Neural progenitor cell (in vitro differentiated cells): ENCODE data around the gene CACNA1C. TPM values are rescaled to one million over a fixed set of nuclear protein-coding genes. Genes with fewer than 3 reads are reported as not detected.

Experiments used
- DNase-seq: peaks from one replicate; pipeline ENCODE4 v3.0.0-alpha.2; 2016; ENCODE audit warnings: low spot score
- H2AFZ ChIP-seq: fragments of 200-600 bp; sonication (generic); replicated peaks from 2 replicates; pipeline ENCODE4 v1.6.1; 2016; ENCODE audit warnings: antibody characterized with exemption
- H3F3A ChIP-seq: fragments of 200-600 bp; sonication (generic); 2 replicates; pipeline ENCODE4 v1.6.1; 2016; ENCODE audit warnings: antibody characterized with exemption, low read depth
- H3K27ac ChIP-seq: fragments of 200-600 bp; sonication (generic); 2 replicates; pipeline ENCODE4 v1.5.1; 2016; ENCODE audit warnings: mild to moderate bottlenecking
- H3K27me3 ChIP-seq: fragments of 200-600 bp; sonication (generic); 2 replicates; pipeline ENCODE4 v1.6.1; 2016; ENCODE audit warnings: mild to moderate bottlenecking, moderate library complexity
- H3K36me3 ChIP-seq: fragments of 200-600 bp; sonication (generic); 2 replicates; pipeline ENCODE4 v1.5.1; 2016
- H3K4me1 ChIP-seq: fragments of 200-600 bp; sonication (generic); 2 replicates; pipeline ENCODE4 v1.6.1; 2016; ENCODE audit warnings: mixed run types
- H3K4me2 ChIP-seq: fragments of 200-600 bp; sonication (generic); 2 replicates; pipeline ENCODE4 v1.6.1; 2016
- H3K4me3 ChIP-seq: fragments of 200-600 bp; sonication (generic); 2 replicates; pipeline ENCODE4 v1.5.1; 2016
- H3K79me2 ChIP-seq: fragments of 200-600 bp; sonication (generic); 2 replicates; pipeline ENCODE4 v1.6.1; 2016; ENCODE audit warnings: low read depth
- H3K9ac ChIP-seq: fragments of 200-600 bp; sonication (generic); 2 replicates; pipeline ENCODE4 v1.6.1; 2016
- H3K9me3 ChIP-seq: fragments of 200-600 bp; sonication (generic); 2 replicates; pipeline ENCODE4 v1.5.1; 2016; ENCODE audit warnings: low read depth
- H4K20me1 ChIP-seq: fragments of 200-600 bp; sonication (generic); 2 replicates; pipeline ENCODE4 v1.6.1; 2016; ENCODE audit warnings: low read depth
- H3K27ac Mint-ChIP-seq: 3 replicates; pipeline ENCODE4 v1.8.0; 2021; ENCODE audit warnings: mixed read lengths
- H3K27me3 Mint-ChIP-seq: 2 replicates; pipeline ENCODE4 v1.8.0; 2022; ENCODE audit warnings: low read depth, mild to moderate bottlenecking, inconsistent platforms, moderate library complexity, mixed read lengths; ENCODE audit not compliant: insufficient read depth
- H3K36me3 Mint-ChIP-seq: 3 replicates; pipeline ENCODE4 v1.8.0; 2021; ENCODE audit warnings: mixed read lengths
- H3K4me1 Mint-ChIP-seq: 3 replicates; pipeline ENCODE4 v1.8.0; 2021; ENCODE audit warnings: mixed read lengths
- H3K4me3 Mint-ChIP-seq: 3 replicates; pipeline ENCODE4 v1.8.0; 2021; ENCODE audit warnings: mild to moderate bottlenecking, moderate library complexity, mixed read lengths
- H3K9me3 Mint-ChIP-seq: 3 replicates; pipeline ENCODE4 v1.8.0; 2020; ENCODE audit warnings: mixed read lengths
- CTCF ChIP-seq: fragments of 200-600 bp; sonication (generic); IDR thresholded peaks from 2 replicates; pipeline ENCODE4 v1.5.1; 2017; ENCODE audit warnings: antibody characterized with exemption, mild to moderate bottlenecking
- EZH2 ChIP-seq: fragments of 200-600 bp; sonication (generic); IDR thresholded peaks from 2 replicates; pipeline ENCODE4 v1.6.1; 2017; ENCODE audit warnings: antibody characterized with exemption, mild to moderate bottlenecking, moderate library complexity
- EZH2phosphoT487 ChIP-seq: fragments of 200-600 bp; sonication (generic); IDR thresholded peaks from 2 replicates; pipeline ENCODE4 v1.6.1; 2017; ENCODE audit warnings: antibody characterized with exemption
- total RNA-seq: library from RNA; depleted of rRNA; stranded (reverse); fragments of >200 nt; gene quantifications from 2 replicates; pipeline ENCODE4 v1.2.3, GENCODE V29; 2015; ENCODE audit warnings: low replicate concordance

CACNA1C gene
- total RNA-seq, 1 donor from 2014 or later: 2.7 TPM

GRCh38 chr12:2397356-2398045, 344.7 kb downstream of the CACNA1C start:
- Mint-ChIP-seq H3K27ac (peak overlapping the region; percentile 8), H3K9me3 (no peaks in the 10 kb centered on the region), H3K4me1 (peaks cover 6% of the 10 kb centered on the region), H3K4me3 (no peak overlapping the region), H3K36me3 (no peaks in the 10 kb centered on the region), H3K27me3 (peaks cover 6% of the 10 kb centered on the region)
- Histone ChIP-seq H4K20me1 (no peaks in the 10 kb centered on the region), H3K79me2 (no peaks in the 10 kb centered on the region), H3K4me1 (no peaks in the 10 kb centered on the region), H3K9ac (no peak overlapping the region), H3K27me3 (no peaks in the 10 kb centered on the region), H3K4me3 (no peak overlapping the region), H3K36me3 (no peaks in the 10 kb centered on the region), H3K4me2 (no peak overlapping the region), H2AFZ (no peak overlapping the region), H3K27ac (no peak overlapping the region), H3F3A (no peaks in the 10 kb centered on the region), H3K9me3 (no peaks in the 10 kb centered on the region)
- no peak for DNase-seq
- TF ChIP-seq EZH2 (no peak), EZH2phosphoT487 (no peak), CTCF (no peak)

GRCh38 chr12:2401040-2401439, 348.3 kb downstream of the CACNA1C start:
- Histone ChIP-seq H3K4me1 (no peaks in the 10 kb centered on the region), H3F3A (no peaks in the 10 kb centered on the region), H3K36me3 (no peaks in the 10 kb centered on the region), H3K4me2 (no peak overlapping the region), H3K4me3 (no peak overlapping the region), H3K9ac (no peak overlapping the region), H3K27ac (no peak overlapping the region), H3K9me3 (no peaks in the 10 kb centered on the region), H3K79me2 (no peaks in the 10 kb centered on the region), H4K20me1 (no peaks in the 10 kb centered on the region), H2AFZ (no peak overlapping the region), H3K27me3 (no peaks in the 10 kb centered on the region)
- peaks cover 2% of the 10 kb centered on the region for H3K4me1 Mint-ChIP-seq
- DNase-seq: no peak
- TF ChIP-seq CTCF (no peak), EZH2 (no peak), EZH2phosphoT487 (no peak)
- H3K4me3 Mint-ChIP-seq: no peak overlapping the region
- H3K9me3 Mint-ChIP-seq: no peaks in the 10 kb centered on the region
- no peak overlapping the region for H3K27ac Mint-ChIP-seq
- H3K27me3 Mint-ChIP-seq: no peaks in the 10 kb centered on the region
- H3K36me3 Mint-ChIP-seq: no peaks in the 10 kb centered on the region

- no peak for DNase-seq
- TF ChIP-seq EZH2phosphoT487: no peak
- no peak for TF ChIP-seq EZH2
- no peak for TF ChIP-seq CTCF
- Mint-ChIP-seq H3K4me3 (no peak overlapping the region), H3K4me1 (peaks cover 2% of the 10 kb centered on the region), H3K27ac (peak overlapping the region; percentile 55), H3K9me3 (no peaks in the 10 kb centered on the region), H3K27me3 (peaks cover 2% of the 10 kb centered on the region), H3K36me3 (no peaks in the 10 kb centered on the region)
- no peaks in the 10 kb centered on the region for H3K4me1 ChIP-seq
- H4K20me1 ChIP-seq: no peaks in the 10 kb centered on the region
- no peak overlapping the region for H2AFZ ChIP-seq
- H3K9ac ChIP-seq: no peak overlapping the region
- no peak overlapping the region for H3K4me3 ChIP-seq
- H3F3A ChIP-seq: no peaks in the 10 kb centered on the region
- no peak overlapping the region for H3K4me2 ChIP-seq
- no peaks in the 10 kb centered on the region for H3K36me3 ChIP-seq
- H3K27me3 ChIP-seq: no peaks in the 10 kb centered on the region
- no peaks in the 10 kb centered on the region for H3K79me2 ChIP-seq
- H3K9me3 ChIP-seq: no peaks in the 10 kb centered on the region
- no peak overlapping the region for H3K27ac ChIP-seq
These were observed 349.3 kb downstream of the CACNA1C start for GRCh38 chr12:2402073-2402579.
